Activated CD8-positive, alpha-beta memory T cell treated with anti-CD3 and anti-CD28 coated beads for 4 hours (primary cell): ENCODE data around the gene PAX4.

Experiments
- DNase-seq, 2 donors: peaks; one replicate each; pipeline ENCODE4 v3.0.0-alpha.2; 2020; ENCODE audit warnings: low read depth in 2 of 2

Gene PAX4

GRCh38 chr7:127629268-127629854 is 11.4 kb upstream of the PAX4 start:
- peak in 1 of 2 donors; percentile 6 for DNase-seq

- no peak for DNase-seq
Observed at GRCh38 chr7:127628445-127628844, 10.5 kb upstream of the PAX4 start.

- no peak for DNase-seq
Observed at GRCh38 chr7:127625331-127625730, 7.4 kb upstream of the PAX4 start.

- DNase-seq: no peak
Observed at GRCh38 chr7:127620406-127621233, 2.7 kb upstream of the PAX4 start.

GRCh38 chr7:127619681-127620405 is 1.9 kb upstream of the PAX4 start:
- DNase-seq: no peak

GRCh38 chr7:127618775-127619174 is 833 bp upstream of the PAX4 start:
- DNase-seq: no peak

- no peak for DNase-seq
Observed at GRCh38 chr7:127616724-127617123, 1.2 kb downstream of the PAX4 start.

- DNase-seq: no peak
Observed at GRCh38 chr7:127612263-127612662, 5.7 kb downstream of the PAX4 start.

GRCh38 chr7:127609297-127609696 is 8.6 kb downstream of the PAX4 start:
- DNase-seq: no peak

- DNase-seq: no peak
Observed at GRCh38 chr7:127608446-127608845, 9.5 kb downstream of the PAX4 start.

- no peak for DNase-seq
Observed at GRCh38 chr7:127600885-127601284, 17.1 kb downstream of the PAX4 start.

GRCh38 chr7:127598318-127598717 is 19.6 kb downstream of the PAX4 start:
- DNase-seq: no peak

- no peak for DNase-seq
Observed at GRCh38 chr7:127595737-127596136, 22.2 kb downstream of the PAX4 start.

- no peak for DNase-seq
Observed at GRCh38 chr7:127594490-127594889, 23.5 kb downstream of the PAX4 start.

GRCh38 chr7:127592550-127592949 is 25.4 kb downstream of the PAX4 start:
- no peak for DNase-seq

- DNase-seq: no peak
Observed at GRCh38 chr7:127591591-127591990, 26.4 kb downstream of the PAX4 start.

GRCh38 chr7:127591189-127591588 is 26.8 kb downstream of the PAX4 start:
- no peak for DNase-seq

- DNase-seq: no peak
Observed at GRCh38 chr7:127589896-127590295, 28.0 kb downstream of the PAX4 start.

- no peak for DNase-seq
Observed at GRCh38 chr7:127588697-127589482, 29.1 kb downstream of the PAX4 start.

- DNase-seq: peak; percentile 68 to 82
Observed at GRCh38 chr7:127588019-127588696, 29.8 kb downstream of the PAX4 start, which contains the start of gene ARF5. Gene ARF5, plus strand, starts transcription at chr7:127588411. Its CDS starts 88 bp downstream, at chr7:127588499.

- no peak for DNase-seq
Observed at GRCh38 chr7:127587663-127588018, 30.3 kb downstream of the PAX4 start.
